ENCODE data around the gene SERPINB6. TPM values are rescaled to one million over a fixed set of nuclear protein-coding genes. Genes with fewer than 3 reads are reported as not detected.

SERPINB6 gene
- total RNA-seq, 1 experiment from 2014 or later, result 34.8 TPM

- Histone ChIP-seq H3K36me3 (ENCODE audit: insufficient read depth, low read length, poor library complexity, severe bottlenecking) (no peaks in the 10 kb centered on the region), H3K4me1 (ENCODE audit: insufficient read depth, low read length, poor library complexity, severe bottlenecking) (no peaks in the 10 kb centered on the region), H3K27ac (ENCODE audit: low read depth, low read length, poor library complexity, severe bottlenecking) (no peak overlapping the region), H3K27me3 (replicated peaks; ENCODE audit: insufficient read depth, low read depth, low read length, poor library complexity) (no peaks in the 10 kb centered on the region), H3K4me3 (ENCODE audit: low read depth, low read length, poor library complexity, severe bottlenecking) (no peak overlapping the region), H3K9me3 (ENCODE audit: low read depth, low read length, poor library complexity, severe bottlenecking) (no peaks in the 10 kb centered on the region)
- intact Hi-C loops (cut with micrococcal nuclease; ENCODE audit: unreplicated experiment), result no loop called here
- no TSS peak for BruUV-seq (replicated peaks)
- ChIA-PET POLR2A (ENCODE audit: low non-redundant PET) (no interaction called here), CTCF (no interaction called here)
- TF ChIP-seq EZH2 (IDR thresholded peaks at IDR 0.05; ENCODE audit: borderline replicate concordance, low read depth, low read length, poor library complexity, severe bottlenecking), result no peak
- TF ChIP-seq CTCF (conservative IDR thresholded peaks at IDR 0.05; ENCODE audit: low read depth, low read length), result no peak
- no peak for DNase-seq (ENCODE audit: low spot score)
Measured at GRCh38 chr6:2940010-2940850, 31.1 kb downstream of the SERPINB6 start.

GRCh38 chr6:2939315-2940009 lies 31.9 kb downstream of the SERPINB6 start:
- no peaks in the 10 kb centered on the region for H3K9me3 ChIP-seq (ENCODE audit: low read depth, low read length, poor library complexity, severe bottlenecking)
- no peaks in the 10 kb centered on the region for H3K4me1 ChIP-seq (ENCODE audit: insufficient read depth, low read length, poor library complexity, severe bottlenecking)
- BruUV-seq (replicated peaks), result no TSS peak
- ChIA-PET CTCF (no interaction called here), POLR2A (ENCODE audit: low non-redundant PET) (no interaction called here)
- no peak for TF ChIP-seq CTCF (conservative IDR thresholded peaks at IDR 0.05; ENCODE audit: low read depth, low read length)
- TF ChIP-seq EZH2 (IDR thresholded peaks at IDR 0.05; ENCODE audit: borderline replicate concordance, low read depth, low read length, poor library complexity, severe bottlenecking), result no peak
- H3K4me3 ChIP-seq (ENCODE audit: low read depth, low read length, poor library complexity, severe bottlenecking), result no peak overlapping the region
- H3K27ac ChIP-seq (ENCODE audit: low read depth, low read length, poor library complexity, severe bottlenecking), result no peak overlapping the region
- intact Hi-C loops (cut with micrococcal nuclease; ENCODE audit: unreplicated experiment), result no loop called here
- DNase-seq (ENCODE audit: low spot score), result no peak
- no peaks in the 10 kb centered on the region for H3K27me3 ChIP-seq (replicated peaks; ENCODE audit: insufficient read depth, low read depth, low read length, poor library complexity)
- no peaks in the 10 kb centered on the region for H3K36me3 ChIP-seq (ENCODE audit: insufficient read depth, low read length, poor library complexity, severe bottlenecking)

GRCh38 chr6:2938632-2939083 lies 32.7 kb downstream of the SERPINB6 start:
- Histone ChIP-seq H3K36me3 (ENCODE audit: insufficient read depth, low read length, poor library complexity, severe bottlenecking) (no peaks in the 10 kb centered on the region), H3K27me3 (replicated peaks; ENCODE audit: insufficient read depth, low read depth, low read length, poor library complexity) (no peaks in the 10 kb centered on the region), H3K27ac (ENCODE audit: low read depth, low read length, poor library complexity, severe bottlenecking) (no peak overlapping the region), H3K4me3 (ENCODE audit: low read depth, low read length, poor library complexity, severe bottlenecking) (no peak overlapping the region), H3K4me1 (ENCODE audit: insufficient read depth, low read length, poor library complexity, severe bottlenecking) (no peaks in the 10 kb centered on the region), H3K9me3 (ENCODE audit: low read depth, low read length, poor library complexity, severe bottlenecking) (no peaks in the 10 kb centered on the region)
- TF ChIP-seq EZH2 (IDR thresholded peaks at IDR 0.05; ENCODE audit: borderline replicate concordance, low read depth, low read length, poor library complexity, severe bottlenecking) (no peak), CTCF (conservative IDR thresholded peaks at IDR 0.05; ENCODE audit: low read depth, low read length) (no peak)
- intact Hi-C loops (cut with micrococcal nuclease; ENCODE audit: unreplicated experiment), result no loop called here
- BruUV-seq (replicated peaks), result no TSS peak
- POLR2A ChIA-PET (ENCODE audit: low non-redundant PET), result no interaction called here
- DNase-seq (ENCODE audit: low spot score), result no peak
- CTCF ChIA-PET, result interaction anchor here (1.0 kb wide), 1 partner anchor 92 kb away, joined by 5 read pairs; no protein-coding TSS in a partner anchor

Measured in A673 (cell line).